GM21825 (cell line): ENCODE measurements around the gene SIGLEC9.

Source experiments
- ATAC-seq: cut with Tn5 transposase; IDR thresholded peaks from one replicate; pipeline ENCODE4 v1.9.1; 2021; ENCODE audit warnings: mild to moderate bottlenecking, moderate library complexity; ENCODE audit not compliant: unreplicated experiment

Gene SIGLEC9

GRCh38 chr19:51124729-51125128 is at the start of gene SIGLEC9:
Gene SIGLEC9, plus strand, starts transcription at chr19:51124906. Its CDS starts 69 bp downstream, at chr19:51124975.
- ATAC-seq = no peak

- no peak for ATAC-seq
Measured at GRCh38 chr19:51075998-51076397, 48.7 kb upstream of the SIGLEC9 start.

GRCh38 chr19:51076631-51077213 is 48.0 kb upstream of the SIGLEC9 start:
- ATAC-seq = no peak

- no peak for ATAC-seq
Measured at GRCh38 chr19:51078104-51078503, 46.6 kb upstream of the SIGLEC9 start.

- no peak for ATAC-seq
Measured at GRCh38 chr19:51078731-51079130, 46.0 kb upstream of the SIGLEC9 start.

- ATAC-seq = no peak
Measured at GRCh38 chr19:51079481-51080110, 45.1 kb upstream of the SIGLEC9 start.

- ATAC-seq = no peak
Measured at GRCh38 chr19:51081476-51081875, 43.2 kb upstream of the SIGLEC9 start.

GRCh38 chr19:51082611-51083010 is 42.1 kb upstream of the SIGLEC9 start, which contains the start of gene KLK14:
Gene KLK14, minus strand, starts transcription at chr19:51082887. Its CDS starts 273 bp downstream, at chr19:51082614.
- no peak for ATAC-seq

- no peak for ATAC-seq
Measured at GRCh38 chr19:51083181-51083580, 41.5 kb upstream of the SIGLEC9 start.

GRCh38 chr19:51083783-51084182 is 40.9 kb upstream of the SIGLEC9 start:
- ATAC-seq = no peak

- no peak for ATAC-seq
Measured at GRCh38 chr19:51084505-51084904, 40.2 kb upstream of the SIGLEC9 start.

- no peak for ATAC-seq
Measured at GRCh38 chr19:51086153-51086850, 38.4 kb upstream of the SIGLEC9 start.

GRCh38 chr19:51089786-51090185 is 34.9 kb upstream of the SIGLEC9 start:
- no peak for ATAC-seq

- ATAC-seq = no peak
Measured at GRCh38 chr19:51090471-51090870, 34.2 kb upstream of the SIGLEC9 start.

- ATAC-seq = no peak
Measured at GRCh38 chr19:51091126-51091525, 33.6 kb upstream of the SIGLEC9 start.

- no peak for ATAC-seq
Measured at GRCh38 chr19:51091895-51092873, 32.5 kb upstream of the SIGLEC9 start.

- ATAC-seq = no peak
Measured at GRCh38 chr19:51093101-51093500, 31.6 kb upstream of the SIGLEC9 start.

- no peak for ATAC-seq
Measured at GRCh38 chr19:51093510-51094345, 31.0 kb upstream of the SIGLEC9 start.

- no peak for ATAC-seq
Measured at GRCh38 chr19:51094696-51095279, 29.9 kb upstream of the SIGLEC9 start.
